MM.1S (cell line): ENCODE data around the gene NATD1.

ENCODE experiments used
- DNase-seq: peaks from one replicate; pipeline ENCODE4 v3.0.0-alpha.2; 2015
- H2AFZ ChIP-seq: fragments of 300-600 bp; sonication (generic); 2 replicates; pipeline ENCODE4 v1.6.0; 2016; ENCODE audit warnings: antibody characterized with exemption, low read length
- H3F3A ChIP-seq: fragments of 300-600 bp; sonication (generic); 2 replicates; pipeline ENCODE4 v1.6.1; 2016; ENCODE audit warnings: mild to moderate bottlenecking, antibody characterized with exemption, low read length, moderate library complexity, mixed read lengths; ENCODE audit not compliant: insufficient read depth
- H3K27ac ChIP-seq: fragments of 300-600 bp; sonication (generic); 2 replicates; pipeline ENCODE4 v1.5.1; 2016; ENCODE audit warnings: mild to moderate bottlenecking, low read length
- H3K27me3 ChIP-seq: fragments of 300-600 bp; sonication (generic); replicated peaks from 2 replicates; pipeline ENCODE4 v1.6.0; 2016; ENCODE audit warnings: low read length; ENCODE audit not compliant: insufficient read depth
- H3K36me3 ChIP-seq: fragments of 300-600 bp; sonication (generic); replicated peaks from 2 replicates; pipeline ENCODE4 v1.6.1; 2016; ENCODE audit warnings: mild to moderate bottlenecking, low read length, mixed read lengths; ENCODE audit not compliant: insufficient read depth
- H3K4me1 ChIP-seq: fragments of 300-600 bp; sonication (generic); 2 replicates; pipeline ENCODE4 v1.6.1; 2016; ENCODE audit warnings: low read length, mixed read lengths
- H3K4me2 ChIP-seq: fragments of 300-600 bp; sonication (generic); 2 replicates; pipeline ENCODE4 v1.6.0; 2016; ENCODE audit warnings: low read depth, low read length
- H3K4me3 ChIP-seq: fragments of 300-600 bp; sonication (generic); 2 replicates; pipeline ENCODE4 v1.5.1; 2016; ENCODE audit warnings: low read length, mixed read lengths
- H3K79me2 ChIP-seq: fragments of 300-600 bp; sonication (generic); 2 replicates; pipeline ENCODE4 v1.6.1; 2016; ENCODE audit warnings: mixed run types, low read length, mixed read lengths
- H3K9ac ChIP-seq: fragments of 300-600 bp; sonication (generic); 2 replicates; pipeline ENCODE4 v1.6.1; 2016; ENCODE audit warnings: low read length, mixed read lengths
- H3K9me2 ChIP-seq: fragments of 300-600 bp; sonication (generic); replicated peaks from 2 replicates; pipeline ENCODE4 v1.6.1; 2016; ENCODE audit warnings: mild to moderate bottlenecking, low read length, mixed read lengths; ENCODE audit not compliant: insufficient read depth
- H3K9me3 ChIP-seq: fragments of 300-600 bp; sonication (generic); replicated peaks from 2 replicates; pipeline ENCODE4 v1.6.1; 2016; ENCODE audit warnings: mild to moderate bottlenecking, low read length, mixed read lengths; ENCODE audit not compliant: insufficient read depth
- H4K20me1 ChIP-seq: fragments of 300-600 bp; sonication (generic); 2 replicates; pipeline ENCODE4 v1.6.1; 2016; ENCODE audit warnings: mild to moderate bottlenecking, low read length, moderate library complexity, mixed read lengths; ENCODE audit not compliant: insufficient read depth
- CTCF ChIP-seq: fragments of 300-600 bp; sonication (generic); IDR thresholded peaks from 2 replicates; pipeline ENCODE4 v1.5.1; 2016; ENCODE audit warnings: antibody characterized with exemption, low read length, mixed read lengths
- EZH2 ChIP-seq: fragments of 300-600 bp; sonication (generic); optimal IDR thresholded peaks from 2 replicates; pipeline ENCODE3; 2017; ENCODE audit warnings: low read depth, mild to moderate bottlenecking, antibody characterized with exemption, low read length, mixed read lengths
- EZH2phosphoT487 ChIP-seq: fragments of 300-600 bp; sonication (generic); IDR thresholded peaks from 2 replicates; pipeline ENCODE4 v1.6.1; 2018; ENCODE audit warnings: antibody characterized with exemption, low read length

NATD1 gene

GRCh38 chr17:21297597-21297996, 44.4 kb upstream of the NATD1 start:
- Histone ChIP-seq H3K36me3 (0 out of 2 replicates have a peak, but pooled peaks cover 3% of the 10 kb centered on the region), H3K27ac (no peak overlapping the region), H2AFZ (no peak overlapping the region), H3K4me2 (no peak overlapping the region), H3K9ac (no peak overlapping the region), H3K4me3 (no peak overlapping the region), H4K20me1 (peaks cover 16% of the 10 kb centered on the region; the same call in 1 of the 2 replicates), H3K27me3 (no peaks in the 10 kb centered on the region), H3K9me2 (no peaks in the 10 kb centered on the region), H3K4me1 (no peaks in the 10 kb centered on the region), H3F3A (no peaks in the 10 kb centered on the region), H3K9me3 (no peaks in the 10 kb centered on the region), H3K79me2 (peaks cover 53% of the 10 kb centered on the region)
- TF ChIP-seq EZH2 (no peak), EZH2phosphoT487 (no peak), CTCF (no peak)
- no peak for DNase-seq

- TF ChIP-seq CTCF (no peak), EZH2phosphoT487 (no peak), EZH2 (no peak)
- Histone ChIP-seq H2AFZ (no peak overlapping the region), H3K4me1 (no peaks in the 10 kb centered on the region), H4K20me1 (peaks cover 16% of the 10 kb centered on the region; the same call in 1 of the 2 replicates), H3K27ac (no peak overlapping the region), H3K79me2 (peaks cover 58% of the 10 kb centered on the region), H3K9me3 (no peaks in the 10 kb centered on the region), H3K4me2 (no peak overlapping the region), H3K4me3 (no peak overlapping the region), H3F3A (no peaks in the 10 kb centered on the region), H3K36me3 (0 out of 2 replicates have a peak, but pooled peaks cover 3% of the 10 kb centered on the region), H3K9ac (no peak overlapping the region), H3K9me2 (no peaks in the 10 kb centered on the region), H3K27me3 (no peaks in the 10 kb centered on the region)
- DNase-seq = no peak
These were observed 43.9 kb upstream of the NATD1 start for GRCh38 chr17:21297026-21297520.

GRCh38 chr17:21296097-21297025, 43.2 kb upstream of the NATD1 start:
- no peak for DNase-seq
- Histone ChIP-seq H3F3A (no peaks in the 10 kb centered on the region), H3K9me3 (no peaks in the 10 kb centered on the region), H3K27ac (no peak overlapping the region), H3K4me2 (no peak overlapping the region), H3K9ac (no peak overlapping the region), H3K27me3 (no peaks in the 10 kb centered on the region), H3K4me1 (no peaks in the 10 kb centered on the region), H2AFZ (no peak overlapping the region), H3K36me3 (0 out of 2 replicates have a peak, but pooled peaks cover 3% of the 10 kb centered on the region), H4K20me1 (peaks cover 16% of the 10 kb centered on the region; the same call in 1 of the 2 replicates), H3K9me2 (no peaks in the 10 kb centered on the region), H3K4me3 (no peak overlapping the region), H3K79me2 (peaks cover 66% of the 10 kb centered on the region)
- TF ChIP-seq CTCF (no peak), EZH2 (no peak), EZH2phosphoT487 (no peak)
